Upper lobe of left lung (tissue), 4 donors: ENCODE measurements around the gene OIT3.

Source experiments
- POLR2AphosphoS5 ChIP-seq, 2 donors: sonication (generic); formaldehyde crosslinking; IDR thresholded peaks; one replicate each; pipeline ENCODE4 v1.5.1; 2017; ENCODE audit warnings: antibody characterized with exemption in 2 of 2
- TF ChIP-seq, protein P1 (sequence below), 6 experiments: fragments of 450-650 bp in 4 of 6; fragments of 200-600 bp in 2 of 6; sonication (generic) in 2 of 6; IDR thresholded peaks; one replicate each; pipeline ENCODE4 v1.5.1; 2016 to 2019; ENCODE audit warnings: antibody characterized with exemption in 6 of 6

DNA sequence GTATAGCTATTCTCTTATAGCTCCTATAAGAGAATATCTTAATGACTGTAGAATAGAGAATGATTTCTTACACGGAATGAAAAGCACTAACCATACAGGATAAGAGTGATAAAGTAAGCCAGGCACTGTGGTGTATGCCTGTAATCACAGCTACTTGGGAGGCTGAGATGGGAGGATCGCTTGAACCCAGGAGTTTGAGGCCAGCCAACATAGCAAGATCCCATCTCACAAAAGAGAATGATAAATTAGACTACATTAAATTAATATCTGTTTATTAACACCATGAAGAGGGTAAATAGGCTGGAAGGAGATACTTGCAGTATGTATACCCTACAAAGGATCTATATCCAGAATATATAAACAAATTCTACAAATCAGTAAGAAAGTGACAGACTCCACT is 12.2 kb upstream of the OIT3 start:
- no peak for TF ChIP-seq POLR2AphosphoS5 (IDR thresholded peaks at IDR 0.05)
- TF ChIP-seq, protein P1, sequence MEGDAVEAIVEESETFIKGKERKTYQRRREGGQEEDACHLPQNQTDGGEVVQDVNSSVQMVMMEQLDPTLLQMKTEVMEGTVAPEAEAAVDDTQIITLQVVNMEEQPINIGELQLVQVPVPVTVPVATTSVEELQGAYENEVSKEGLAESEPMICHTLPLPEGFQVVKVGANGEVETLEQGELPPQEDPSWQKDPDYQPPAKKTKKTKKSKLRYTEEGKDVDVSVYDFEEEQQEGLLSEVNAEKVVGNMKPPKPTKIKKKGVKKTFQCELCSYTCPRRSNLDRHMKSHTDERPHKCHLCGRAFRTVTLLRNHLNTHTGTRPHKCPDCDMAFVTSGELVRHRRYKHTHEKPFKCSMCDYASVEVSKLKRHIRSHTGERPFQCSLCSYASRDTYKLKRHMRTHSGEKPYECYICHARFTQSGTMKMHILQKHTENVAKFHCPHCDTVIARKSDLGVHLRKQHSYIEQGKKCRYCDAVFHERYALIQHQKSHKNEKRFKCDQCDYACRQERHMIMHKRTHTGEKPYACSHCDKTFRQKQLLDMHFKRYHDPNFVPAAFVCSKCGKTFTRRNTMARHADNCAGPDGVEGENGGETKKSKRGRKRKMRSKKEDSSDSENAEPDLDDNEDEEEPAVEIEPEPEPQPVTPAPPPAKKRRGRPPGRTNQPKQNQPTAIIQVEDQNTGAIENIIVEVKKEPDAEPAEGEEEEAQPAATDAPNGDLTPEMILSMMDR (IDR thresholded peaks at IDR 0.05): no peak
